A673 (cell line): ENCODE data around the gene KRTAP10-7. TPM values are rescaled to one million over a fixed set of nuclear protein-coding genes. Genes with fewer than 3 reads are reported as not detected.
"Not testable (repeated sequence)": the region's sequence is repeated elsewhere in the genome, so short reads cannot be mapped to it uniquely, and the experiment has no call there.

Experiments used
- BruUV-seq: library from RNA; stranded (reverse); fragments of 400-500 nt; replicated peaks from 2 replicates; lab custom pipeline; 2021; lab: Mats Ljungman, UMichigan
- CTCF ChIA-PET: fragments of 300-600 bp; sonication (Branson Sonifier 250); formaldehyde crosslinking; loops from one replicate; lab custom pipeline; 2022; ENCODE audit warnings: antibody characterized with exemption; lab: Charles Lee
- POLR2A ChIA-PET: fragments of 300-600 bp; sonication (Branson Sonifier 250); formaldehyde crosslinking; loops from one replicate; lab custom pipeline; 2022; ENCODE audit warnings: antibody characterized with exemption; ENCODE audit not compliant: low non-redundant PET; lab: Charles Lee
- DNase-seq: peaks from one replicate; pipeline ENCODE4 v3.0.0-alpha.2; 2015; ENCODE audit warnings: low spot score
- H3K27ac ChIP-seq: fragments of 200-600 bp; sonication (generic); 2 replicates; pipeline ENCODE4 v1.5.1; 2016; ENCODE audit warnings: mixed run types, low read depth, mild to moderate bottlenecking, mixed read lengths, antibody characterized with exemption, low read length; ENCODE audit not compliant: poor library complexity, severe bottlenecking
- H3K27me3 ChIP-seq: fragments of 200-600 bp; sonication (generic); replicated peaks from 2 replicates; pipeline ENCODE4 v1.6.1; 2017; ENCODE audit warnings: mixed run types, low read depth, mild to moderate bottlenecking, mixed read lengths, antibody characterized with exemption, low read length; ENCODE audit not compliant: insufficient read depth, poor library complexity
- H3K36me3 ChIP-seq: fragments of 200-600 bp; sonication (generic); 2 replicates; pipeline ENCODE4 v1.6.1; 2016; ENCODE audit warnings: mixed run types, mild to moderate bottlenecking, mixed read lengths, antibody characterized with exemption, low read length; ENCODE audit not compliant: insufficient read depth, poor library complexity, severe bottlenecking
- H3K4me1 ChIP-seq: fragments of 200-600 bp; sonication (generic); 2 replicates; pipeline ENCODE4 v1.6.1; 2017; ENCODE audit warnings: mixed run types, mild to moderate bottlenecking, mixed read lengths, antibody characterized with exemption, low read length; ENCODE audit not compliant: insufficient read depth, poor library complexity, severe bottlenecking
- H3K4me3 ChIP-seq: fragments of 200-600 bp; sonication (generic); 2 replicates; pipeline ENCODE4 v1.5.1; 2016; ENCODE audit warnings: low read depth, mixed run types, mild to moderate bottlenecking, mixed read lengths, low read length; ENCODE audit not compliant: poor library complexity, severe bottlenecking
- H3K9me3 ChIP-seq: fragments of 200-600 bp; sonication (generic); 2 replicates; pipeline ENCODE4 v1.6.1; 2016; ENCODE audit warnings: mixed run types, low read depth, mild to moderate bottlenecking, mixed read lengths, antibody characterized with exemption, low read length; ENCODE audit not compliant: poor library complexity, severe bottlenecking
- EZH2 ChIP-seq: fragments of 200-600 bp; sonication (generic); IDR thresholded peaks from 2 replicates; pipeline ENCODE4 v1.6.1; 2017; ENCODE audit warnings: borderline replicate concordance, low read depth, mild to moderate bottlenecking, mixed read lengths, antibody characterized with exemption, low read length; ENCODE audit not compliant: poor library complexity, severe bottlenecking
- intact Hi-C: fragments of 100-400 bp; cut with micrococcal nuclease; formaldehyde crosslinking; loops from one replicate; pipeline ENCODE4 v1.10.0; 2022; ENCODE audit not compliant: unreplicated experiment
- total RNA-seq: library from RNA; stranded (reverse); gene quantifications from 2 replicates; pipeline ENCODE4 v1.2.3, GENCODE V29; 2021
- TF ChIP-seq, protein P1 (sequence below): fragments of 300-800, 200-600 bp; sonication (generic); conservative IDR thresholded peaks from 2 replicates; pipeline ENCODE4 v1.5.1; 2017; ENCODE audit warnings: low read depth, mild to moderate bottlenecking, antibody characterized with exemption, low read length, moderate library complexity, mixed read lengths

Gene KRTAP10-7
- total RNA-seq, 1 experiment from 2014 or later, result not detected

GRCh38 chr21:44637018-44637850 is 36.8 kb downstream of the KRTAP10-7 start, which contains the start of gene KRTAP10-10:
Gene KRTAP10-10, plus strand, starts transcription at chr21:44637356. Its CDS starts 62 bp downstream, at chr21:44637418.
- no peak for DNase-seq
- no TSS peak for BruUV-seq
- Histone ChIP-seq H3K27me3 (no peaks in the 10 kb centered on the region), H3K36me3 (no peaks in the 10 kb centered on the region), H3K27ac (no peak within 1 kb of the TSS), H3K4me1 (no peaks in the 10 kb centered on the region), H3K9me3 (peaks cover 2% of the 10 kb centered on the region), H3K4me3 (no peak within 1 kb of the TSS)
- TF ChIP-seq, protein P1, sequence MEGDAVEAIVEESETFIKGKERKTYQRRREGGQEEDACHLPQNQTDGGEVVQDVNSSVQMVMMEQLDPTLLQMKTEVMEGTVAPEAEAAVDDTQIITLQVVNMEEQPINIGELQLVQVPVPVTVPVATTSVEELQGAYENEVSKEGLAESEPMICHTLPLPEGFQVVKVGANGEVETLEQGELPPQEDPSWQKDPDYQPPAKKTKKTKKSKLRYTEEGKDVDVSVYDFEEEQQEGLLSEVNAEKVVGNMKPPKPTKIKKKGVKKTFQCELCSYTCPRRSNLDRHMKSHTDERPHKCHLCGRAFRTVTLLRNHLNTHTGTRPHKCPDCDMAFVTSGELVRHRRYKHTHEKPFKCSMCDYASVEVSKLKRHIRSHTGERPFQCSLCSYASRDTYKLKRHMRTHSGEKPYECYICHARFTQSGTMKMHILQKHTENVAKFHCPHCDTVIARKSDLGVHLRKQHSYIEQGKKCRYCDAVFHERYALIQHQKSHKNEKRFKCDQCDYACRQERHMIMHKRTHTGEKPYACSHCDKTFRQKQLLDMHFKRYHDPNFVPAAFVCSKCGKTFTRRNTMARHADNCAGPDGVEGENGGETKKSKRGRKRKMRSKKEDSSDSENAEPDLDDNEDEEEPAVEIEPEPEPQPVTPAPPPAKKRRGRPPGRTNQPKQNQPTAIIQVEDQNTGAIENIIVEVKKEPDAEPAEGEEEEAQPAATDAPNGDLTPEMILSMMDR, result no peak
- no peak for TF ChIP-seq EZH2
- ChIA-PET CTCF (no interaction called here), POLR2A (no interaction called here)
- intact Hi-C loops, result no loop called here

GRCh38 chr21:44637851-44638348 is 37.5 kb downstream of the KRTAP10-7 start:
- H3K27ac ChIP-seq, intact Hi-C loops, H3K36me3 ChIP-seq, POLR2A ChIA-PET, H3K4me3 ChIP-seq, H3K27me3 ChIP-seq, H3K9me3 ChIP-seq, DNase-seq, BruUV-seq, CTCF ChIA-PET, H3K4me1 ChIP-seq: not testable (repeated sequence)

DNA sequence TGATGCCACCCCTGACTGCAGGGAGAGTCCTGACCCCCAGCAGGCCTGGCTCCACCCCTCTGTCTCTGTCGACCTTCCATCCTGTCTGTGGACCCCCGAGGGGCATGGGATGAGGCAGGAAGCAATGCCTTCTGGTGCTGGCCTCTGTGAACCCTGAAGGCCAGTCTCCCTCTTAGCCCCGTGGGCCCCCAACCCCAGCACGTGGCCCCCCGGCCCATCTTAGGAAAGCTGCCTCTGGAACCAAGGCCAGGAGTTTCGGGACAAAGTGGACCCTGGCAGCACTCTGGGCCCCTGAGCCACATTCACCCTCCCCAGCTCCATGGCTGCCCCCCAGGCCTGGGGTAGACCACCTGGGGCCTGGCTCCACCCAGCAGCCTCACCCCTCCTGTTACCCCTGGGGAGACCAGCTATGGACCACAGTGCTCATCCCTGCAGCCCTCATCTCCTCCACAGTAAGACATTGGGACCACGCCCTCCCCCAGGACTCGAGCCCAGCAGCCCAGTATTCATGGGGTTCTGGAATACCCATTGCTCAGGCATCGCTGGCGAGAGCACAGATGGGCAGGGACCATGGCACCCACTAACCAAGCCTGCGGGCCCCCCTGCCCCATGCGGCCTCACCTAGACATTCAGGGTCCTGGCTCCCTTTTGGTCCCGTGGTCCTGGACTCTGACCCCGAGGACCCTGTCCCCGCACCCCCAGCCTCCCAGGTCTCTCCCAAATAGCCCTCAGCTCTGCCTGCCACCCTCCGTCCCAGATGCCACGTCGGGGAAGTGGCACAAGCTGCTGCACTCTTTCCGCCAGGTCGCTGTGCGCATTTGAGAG is 38.3 kb downstream of the KRTAP10-7 start:
- H3K4me3 ChIP-seq, POLR2A ChIA-PET, H3K4me1 ChIP-seq, CTCF ChIA-PET, H3K36me3 ChIP-seq, H3K27ac ChIP-seq, DNase-seq, BruUV-seq, H3K27me3 ChIP-seq, intact Hi-C loops, H3K9me3 ChIP-seq: not testable (repeated sequence)

DNA sequence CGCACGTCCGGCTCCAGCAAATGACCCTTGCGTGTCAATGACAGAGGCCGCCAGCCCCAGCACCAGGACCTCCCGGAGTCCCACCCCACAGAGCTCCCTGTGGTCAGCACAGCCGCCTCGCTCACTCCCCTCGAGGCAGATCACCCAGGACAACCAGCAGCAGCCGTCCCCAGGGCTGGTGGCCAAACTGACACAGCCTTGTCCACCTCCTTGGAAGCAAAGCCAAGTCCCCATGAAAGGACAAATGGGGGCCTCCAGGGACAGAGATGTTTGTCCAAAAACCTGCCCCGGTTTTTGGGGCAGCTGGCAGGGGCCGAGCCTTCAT is 38.9 kb downstream of the KRTAP10-7 start:
- intact Hi-C loops, result no loop called here
- Histone ChIP-seq H3K27me3 (no peaks in the 10 kb centered on the region), H3K36me3 (no peaks in the 10 kb centered on the region), H3K9me3 (peaks cover 6% of the 10 kb centered on the region), H3K4me1 (no peaks in the 10 kb centered on the region), H3K27ac (no peak overlapping the region), H3K4me3 (no peak overlapping the region)
- CTCF ChIA-PET, result no interaction called here
- DNase-seq, result no peak
- POLR2A ChIA-PET, result no interaction called here
- BruUV-seq, result no TSS peak
- no peak for TF ChIP-seq EZH2
- TF ChIP-seq, protein P1, result no peak
